K562 (cell line): Measurements from ENCODE around the gene VIM. TPM values are rescaled to one million over a fixed set of nuclear protein-coding genes. Genes with fewer than 3 reads are reported as not detected.
A peak's percentile ranks its signal among the peaks of the same experiment; 100 is the strongest.

Experiments used
- CBX1 ChIP-seq: sonication (generic); IDR thresholded peaks from 2 replicates; pipeline ENCODE4 v1.6.1; 2016; ENCODE audit warnings: antibody characterized with exemption, low read depth, mild to moderate bottlenecking
- CREM ChIP-seq: IDR thresholded peaks from 2 replicates; pipeline ENCODE4 v1.6.1; 2014; ENCODE audit warnings: antibody characterized with exemption, low read depth
- CTBP1 ChIP-seq: fragments of 450-650 bp; IDR thresholded peaks from 2 replicates; pipeline ENCODE4 v1.6.1; 2016; ENCODE audit warnings: borderline replicate concordance
- JUND ChIP-seq, 2 experiments: IDR thresholded peaks; 2 replicates in 1 of 2; 3 replicates in 1 of 2; pipeline ENCODE4 v1.6.1; 2011; ENCODE audit warnings: borderline replicate concordance in 2 of 2, low read depth in 2 of 2, low read length in 2 of 2, improper control_type of control experiment in 1 of 2, missing biosample characterization in 1 of 2, missing genetic modification characterization in 1 of 2, missing genetic modification reagents in 1 of 2
- LARP7 ChIP-seq: fragments of 450-650 bp; IDR thresholded peaks from 2 replicates; pipeline ENCODE4 v1.6.1; 2016
- MYBL2 ChIP-seq, 2 experiments: fragments of 450-650 bp in 1 of 2; sonication (generic) in 1 of 2; formaldehyde crosslinking in 1 of 2; IDR thresholded peaks; 2 replicates each; pipeline versions ENCODE4 v1.6.1 to v1.8.1; 2017 to 2022; ENCODE audit warnings: borderline replicate concordance in 1 of 2, inconsistent platforms in 1 of 2, low read depth in 1 of 2, mild to moderate bottlenecking in 1 of 2, missing genetic modification reagents in 1 of 2, moderate library complexity in 1 of 2
- NBN ChIP-seq: fragments of 450-650 bp; IDR thresholded peaks from 2 replicates; pipeline ENCODE4 v1.6.1; 2016; ENCODE audit warnings: low read depth, mild to moderate bottlenecking
- NCOR1 ChIP-seq: fragments of 450-650 bp; IDR thresholded peaks from 2 replicates; pipeline ENCODE4 v1.6.1; 2016; ENCODE audit warnings: mild to moderate bottlenecking, moderate library complexity
- PHF8 ChIP-seq: fragments of 200-600 bp; sonication (generic); IDR thresholded peaks from 2 replicates; pipeline ENCODE4 v1.6.1; 2012; ENCODE audit warnings: mixed run types, mild to moderate bottlenecking, inconsistent platforms, low read length, moderate library complexity, borderline replicate concordance
- POLR2B ChIP-seq: fragments of 450-650 bp; IDR thresholded peaks from 2 replicates; pipeline ENCODE4 v1.6.1; 2018; ENCODE audit warnings: low read depth; ENCODE audit not compliant: partially characterized antibody
- RBM34 ChIP-seq: fragments of 200-400 bp; formaldehyde crosslinking; IDR thresholded peaks from 2 replicates; pipeline ENCODE4 v1.6.1; 2018; ENCODE audit warnings: low read length, borderline replicate concordance; ENCODE audit not compliant: insufficient read depth
- SMARCA4 ChIP-seq: fragments of 450-650 bp; IDR thresholded peaks from 2 replicates; pipeline ENCODE4 v1.6.1; 2016
- XRCC3 ChIP-seq: fragments of 450-650 bp; IDR thresholded peaks from 2 replicates; pipeline ENCODE4 v1.6.1; 2017; ENCODE audit warnings: mild to moderate bottlenecking, moderate library complexity
- ZNF143 ChIP-seq: sonication (generic); formaldehyde crosslinking; IDR thresholded peaks from 2 replicates; pipeline ENCODE4 v1.9.0; 2022; ENCODE audit warnings: mild to moderate bottlenecking, missing genetic modification reagents
- ZNF41 ChIP-seq: fragments of 250-450 bp; sonication (Bioruptor Pico); conservative IDR thresholded peaks from 2 replicates; pipeline ENCODE4 v1.4.0; 2020; ENCODE audit warnings: mild to moderate bottlenecking
- ZNF830 ChIP-seq: fragments of 250-450 bp; sonication (Bioruptor Pico); IDR thresholded peaks from 2 replicates; pipeline ENCODE4 v1.5.0; 2021; ENCODE audit warnings: mild to moderate bottlenecking
- polyA plus RNA-seq, 8 experiments: library from polyadenylated mRNA; depleted of rRNA in 4 of 8; stranded (reverse) in 5 of 8; unstranded in 3 of 8; fragments of >200 nt; fragmentation: Nextera tagmentation in 2 of 8; fragmentation: Illumina TruSeq in 1 of 8; extraction: Ambion mirVana in 2 of 8; extraction: Trizol in 1 of 8; gene quantifications; 2 replicates each; pipeline versions ENCODE4 v1.2.1 to v1.2.3, GENCODE V29; 2011 to 2014; ENCODE audit warnings: inconsistent platforms in 1 of 8, missing spikeins in 1 of 8
- total RNA-seq, 7 experiments: library from RNA; depleted of rRNA in 6 of 7; stranded (reverse); fragments of >200 nt in 6 of 7; fragmentation: Illumina TruSeq in 2 of 7; extraction: Trizol in 2 of 7; gene quantifications; 2 replicates each; pipeline versions ENCODE4 v1.2.1 to v1.2.3, GENCODE V29; 2011 to 2021; ENCODE audit warnings: low replicate concordance in 1 of 7
- TF ChIP-seq, protein P1 (sequence below): sonication (generic); IDR thresholded peaks from 2 replicates; pipeline ENCODE4 v1.6.1; 2016
- TF ChIP-seq, protein P2 (sequence below): fragments of 450-650 bp; IDR thresholded peaks from 2 replicates; pipeline ENCODE4 v1.6.1; 2016
- TF ChIP-seq, protein P3 (sequence below): fragments of 450-650 bp; IDR thresholded peaks from 2 replicates; pipeline ENCODE4 v1.6.1; 2017; ENCODE audit warnings: antibody characterized with exemption
- TF ChIP-seq, protein P4 (sequence below): sonication (generic); formaldehyde crosslinking; IDR thresholded peaks from 2 replicates; pipeline ENCODE4 v1.8.1; 2022; ENCODE audit warnings: missing genetic modification reagents
- TF ChIP-seq, protein P5 (sequence below): fragments of 250-450 bp; sonication (Bioruptor Pico); IDR thresholded peaks from 2 replicates; pipeline ENCODE4 v1.5.0; 2020; ENCODE audit warnings: mild to moderate bottlenecking
- TF ChIP-seq, protein P6 (sequence below): sonication (generic); formaldehyde crosslinking; IDR thresholded peaks from 2 replicates; pipeline ENCODE4 v1.9.0; 2022; ENCODE audit warnings: mild to moderate bottlenecking, missing genetic modification reagents

VIM gene
- total and polyA plus RNA-seq, 9 of the 15 experiments (the other 6 are each of a cell fraction or from before 2014, with no cell fraction given): 86.0 to 621 (median 383) TPM

DNA sequence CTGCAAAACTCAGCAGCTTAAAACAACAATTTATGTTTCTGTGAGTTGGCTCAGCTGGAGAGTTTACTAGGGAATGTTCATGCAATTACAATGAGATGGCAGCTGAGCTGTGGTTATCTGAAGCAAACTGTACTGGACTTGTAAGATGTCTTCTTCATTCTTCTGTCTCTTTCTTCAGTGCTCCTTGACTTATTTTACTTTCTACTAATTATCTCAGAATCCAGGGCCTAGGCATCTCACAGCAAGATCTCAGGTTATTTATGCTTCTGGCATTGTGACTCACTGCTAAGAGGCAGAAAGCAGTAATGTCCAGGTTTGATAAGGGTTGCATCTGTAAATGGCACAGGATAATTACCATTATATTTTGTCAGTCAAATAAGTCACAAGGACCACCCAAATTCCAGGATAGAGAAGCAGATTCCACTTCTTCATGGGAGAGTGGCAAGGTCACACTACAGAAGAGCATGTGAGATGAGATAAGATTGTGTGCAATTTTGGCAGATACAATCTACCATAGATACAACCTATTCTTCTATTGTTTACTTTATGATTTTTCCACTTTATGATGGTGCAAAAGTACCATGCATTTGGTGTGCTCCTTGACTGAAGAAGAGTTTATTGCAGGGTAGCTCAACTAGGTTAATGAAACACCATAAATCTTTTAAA is 16.8 kb downstream of the VIM start (continued):
- no peak for TF ChIP-seq MYBL2 (IDR thresholded peaks at IDR 0.05; ENCODE audit: low read depth)
- TF ChIP-seq MYBL2 (CRISPR knock-in tag; IDR thresholded peaks at IDR 0.05; ENCODE audit: borderline replicate concordance): no peak
- TF ChIP-seq, protein P1, sequence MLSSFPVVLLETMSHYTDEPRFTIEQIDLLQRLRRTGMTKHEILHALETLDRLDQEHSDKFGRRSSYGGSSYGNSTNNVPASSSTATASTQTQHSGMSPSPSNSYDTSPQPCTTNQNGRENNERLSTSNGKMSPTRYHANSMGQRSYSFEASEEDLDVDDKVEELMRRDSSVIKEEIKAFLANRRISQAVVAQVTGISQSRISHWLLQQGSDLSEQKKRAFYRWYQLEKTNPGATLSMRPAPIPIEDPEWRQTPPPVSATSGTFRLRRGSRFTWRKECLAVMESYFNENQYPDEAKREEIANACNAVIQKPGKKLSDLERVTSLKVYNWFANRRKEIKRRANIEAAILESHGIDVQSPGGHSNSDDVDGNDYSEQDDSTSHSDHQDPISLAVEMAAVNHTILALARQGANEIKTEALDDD: peak; percentile 52; the same call in 1 of the 2 replicates
- no peak for TF ChIP-seq LARP7
- peak; percentile 85 for TF ChIP-seq SMARCA4
- TF ChIP-seq, protein P2, sequence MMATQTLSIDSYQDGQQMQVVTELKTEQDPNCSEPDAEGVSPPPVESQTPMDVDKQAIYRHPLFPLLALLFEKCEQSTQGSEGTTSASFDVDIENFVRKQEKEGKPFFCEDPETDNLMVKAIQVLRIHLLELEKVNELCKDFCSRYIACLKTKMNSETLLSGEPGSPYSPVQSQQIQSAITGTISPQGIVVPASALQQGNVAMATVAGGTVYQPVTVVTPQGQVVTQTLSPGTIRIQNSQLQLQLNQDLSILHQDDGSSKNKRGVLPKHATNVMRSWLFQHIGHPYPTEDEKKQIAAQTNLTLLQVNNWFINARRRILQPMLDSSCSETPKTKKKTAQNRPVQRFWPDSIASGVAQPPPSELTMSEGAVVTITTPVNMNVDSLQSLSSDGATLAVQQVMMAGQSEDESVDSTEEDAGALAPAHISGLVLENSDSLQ: peak; percentile 50
- TF ChIP-seq, protein P3, sequence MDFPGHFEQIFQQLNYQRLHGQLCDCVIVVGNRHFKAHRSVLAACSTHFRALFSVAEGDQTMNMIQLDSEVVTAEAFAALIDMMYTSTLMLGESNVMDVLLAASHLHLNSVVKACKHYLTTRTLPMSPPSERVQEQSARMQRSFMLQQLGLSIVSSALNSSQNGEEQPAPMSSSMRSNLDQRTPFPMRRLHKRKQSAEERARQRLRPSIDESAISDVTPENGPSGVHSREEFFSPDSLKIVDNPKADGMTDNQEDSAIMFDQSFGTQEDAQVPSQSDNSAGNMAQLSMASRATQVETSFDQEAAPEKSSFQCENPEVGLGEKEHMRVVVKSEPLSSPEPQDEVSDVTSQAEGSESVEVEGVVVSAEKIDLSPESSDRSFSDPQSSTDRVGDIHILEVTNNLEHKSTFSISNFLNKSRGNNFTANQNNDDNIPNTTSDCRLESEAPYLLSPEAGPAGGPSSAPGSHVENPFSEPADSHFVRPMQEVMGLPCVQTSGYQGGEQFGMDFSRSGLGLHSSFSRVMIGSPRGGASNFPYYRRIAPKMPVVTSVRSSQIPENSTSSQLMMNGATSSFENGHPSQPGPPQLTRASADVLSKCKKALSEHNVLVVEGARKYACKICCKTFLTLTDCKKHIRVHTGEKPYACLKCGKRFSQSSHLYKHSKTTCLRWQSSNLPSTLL: no peak
- TF ChIP-seq, protein P4, sequence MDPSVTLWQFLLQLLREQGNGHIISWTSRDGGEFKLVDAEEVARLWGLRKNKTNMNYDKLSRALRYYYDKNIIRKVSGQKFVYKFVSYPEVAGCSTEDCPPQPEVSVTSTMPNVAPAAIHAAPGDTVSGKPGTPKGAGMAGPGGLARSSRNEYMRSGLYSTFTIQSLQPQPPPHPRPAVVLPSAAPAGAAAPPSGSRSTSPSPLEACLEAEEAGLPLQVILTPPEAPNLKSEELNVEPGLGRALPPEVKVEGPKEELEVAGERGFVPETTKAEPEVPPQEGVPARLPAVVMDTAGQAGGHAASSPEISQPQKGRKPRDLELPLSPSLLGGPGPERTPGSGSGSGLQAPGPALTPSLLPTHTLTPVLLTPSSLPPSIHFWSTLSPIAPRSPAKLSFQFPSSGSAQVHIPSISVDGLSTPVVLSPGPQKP: no peak
- no peak for TF ChIP-seq POLR2B
- 0 out of 2 replicates have a peak, but pooled peaks have one; percentile 33 for TF ChIP-seq CTBP1
- no peak for TF ChIP-seq XRCC3
- no peak for TF ChIP-seq RBM34
- TF ChIP-seq PHF8: no peak
- TF ChIP-seq ZNF41: no peak
- TF ChIP-seq NBN: no peak
- TF ChIP-seq NCOR1: peak; percentile 70
- peak; percentile 82 for TF ChIP-seq JUND (IDR thresholded peaks at IDR 0.05; ENCODE audit: borderline replicate concordance, low read depth, low read length)
- peak; percentile 76; the same call in 2 of the 3 replicates for TF ChIP-seq JUND (tag; IDR thresholded peaks at IDR 0.05; ENCODE audit: borderline replicate concordance, low read depth, low read length)
- no peak for TF ChIP-seq CREM
- no peak for TF ChIP-seq ZNF830 (CRISPR knock-in tag)
- no peak for TF ChIP-seq ZNF143 (CRISPR knock-in tag)
- TF ChIP-seq, protein P5, sequence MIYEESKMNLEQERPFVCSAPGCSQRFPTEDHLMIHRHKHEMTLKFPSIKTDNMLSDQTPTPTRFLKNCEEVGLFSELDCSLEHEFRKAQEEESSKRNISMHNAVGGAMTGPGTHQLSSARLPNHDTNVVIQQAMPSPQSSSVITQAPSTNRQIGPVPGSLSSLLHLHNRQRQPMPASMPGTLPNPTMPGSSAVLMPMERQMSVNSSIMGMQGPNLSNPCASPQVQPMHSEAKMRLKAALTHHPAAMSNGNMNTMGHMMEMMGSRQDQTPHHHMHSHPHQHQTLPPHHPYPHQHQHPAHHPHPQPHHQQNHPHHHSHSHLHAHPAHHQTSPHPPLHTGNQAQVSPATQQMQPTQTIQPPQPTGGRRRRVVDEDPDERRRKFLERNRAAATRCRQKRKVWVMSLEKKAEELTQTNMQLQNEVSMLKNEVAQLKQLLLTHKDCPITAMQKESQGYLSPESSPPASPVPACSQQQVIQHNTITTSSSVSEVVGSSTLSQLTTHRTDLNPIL: no peak
- TF ChIP-seq, protein P6, sequence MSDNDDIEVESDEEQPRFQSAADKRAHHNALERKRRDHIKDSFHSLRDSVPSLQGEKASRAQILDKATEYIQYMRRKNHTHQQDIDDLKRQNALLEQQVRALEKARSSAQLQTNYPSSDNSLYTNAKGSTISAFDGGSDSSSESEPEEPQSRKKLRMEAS (CRISPR knock-in tag): no peak
- no peak for TF ChIP-seq CBX1
